Cardiac fibroblast (primary cell): Measurements from ENCODE around the gene KPNA3.
A peak's percentile ranks its signal among the peaks of the same experiment; 100 is the strongest.
"Not testable (repeated sequence)": the region's sequence is repeated elsewhere in the genome, so short reads cannot be mapped to it uniquely, and the experiment has no call there.

ENCODE experiments used
- DNase-seq, 2 donors: peaks; one replicate each; pipeline versions ENCODE4 v3.0.0 to v3.0.0-alpha.2; 2010; ENCODE audit warnings: low read depth in 2 of 2
- H3K4me3 ChIP-seq, 2 donors: replicated peaks in 1 of 2; 1 replicate in 1 of 2; 2 replicates in 1 of 2; pipeline ENCODE4 v1.5.1; 2011; ENCODE audit warnings: low read depth in 2 of 2, low read length in 2 of 2, mild to moderate bottlenecking in 2 of 2, moderate library complexity in 1 of 2
- CTCF ChIP-seq: IDR thresholded peaks from one replicate; pipeline ENCODE4 v1.5.1; 2011; ENCODE audit warnings: low read depth, mild to moderate bottlenecking, low read length, inconsistent platforms

Gene KPNA3

GRCh38 chr13:49821216-49822009, 28.9 kb upstream of the KPNA3 start:
- no peak for TF ChIP-seq CTCF
- peak; percentile 19 to 25 for DNase-seq
- no peak overlapping the region for H3K4me3 ChIP-seq

GRCh38 chr13:49820591-49821215, 28.2 kb upstream of the KPNA3 start:
- H3K4me3 ChIP-seq = no peak overlapping the region
- TF ChIP-seq CTCF = no peak
- no peak for DNase-seq

- DNase-seq = not testable (repeated sequence)
Observed at GRCh38 chr13:49816047-49816446, 23.6 kb upstream of the KPNA3 start.

GRCh38 chr13:49814551-49815270, 22.2 kb upstream of the KPNA3 start:
- peak in 1 of 2 donors; percentile 23 for DNase-seq
- no peak overlapping the region for H3K4me3 ChIP-seq
- no peak for TF ChIP-seq CTCF

More at GRCh38 chr13:49816047-49816446, 23.6 kb upstream of the KPNA3 start:
- not testable (repeated sequence) for H3K4me3 ChIP-seq

GRCh38 chr13:49812812-49813211, 20.3 kb upstream of the KPNA3 start:
- H3K4me3 ChIP-seq = no peak overlapping the region
- TF ChIP-seq CTCF = no peak

GRCh38 chr13:49811527-49811908, 19.0 kb upstream of the KPNA3 start:
- DNase-seq = no peak
- no peak for TF ChIP-seq CTCF

More at GRCh38 chr13:49812812-49813211, 20.3 kb upstream of the KPNA3 start:
- no peak for DNase-seq

More at GRCh38 chr13:49811527-49811908, 19.0 kb upstream of the KPNA3 start:
- H3K4me3 ChIP-seq = no peak overlapping the region
